Endodermal cell (in vitro differentiated cells): Measurements from ENCODE around the gene TMEM101. TPM values are rescaled to one million over a fixed set of nuclear protein-coding genes. Genes with fewer than 3 reads are reported as not detected.
A peak's percentile ranks its signal among the peaks of the same experiment; 100 is the strongest.

ENCODE experiments used
- DNase-seq: peaks from one replicate; pipeline ENCODE4 v3.0.0-alpha.2; 2017
- H3K27ac ChIP-seq: 2 replicates; pipeline ENCODE4 v1.5.1; 2013; ENCODE audit warnings: mild to moderate bottlenecking, low read depth, low read length, moderate library complexity
- H3K27me3 ChIP-seq: 2 replicates; pipeline ENCODE4 v1.6.1; 2013; ENCODE audit warnings: mild to moderate bottlenecking, low read length, moderate library complexity; ENCODE audit not compliant: insufficient read depth, control insufficient read depth, poor library complexity, severe bottlenecking
- H3K36me3 ChIP-seq: 2 replicates; pipeline ENCODE4 v1.7.0; 2013; ENCODE audit warnings: mild to moderate bottlenecking, low read length, moderate library complexity; ENCODE audit not compliant: control insufficient read depth, insufficient read depth
- H3K4me1 ChIP-seq: one replicate; pipeline ENCODE4 v1.7.0; 2013; ENCODE audit warnings: low read length; ENCODE audit not compliant: control insufficient read depth, insufficient read depth
- H3K4me3 ChIP-seq: 2 replicates; pipeline ENCODE4 v1.5.1; 2013; ENCODE audit warnings: mild to moderate bottlenecking, low read length, moderate library complexity
- H3K9ac ChIP-seq: 2 replicates; pipeline ENCODE4 v1.6.1; 2013; ENCODE audit warnings: mild to moderate bottlenecking, low read length, moderate library complexity; ENCODE audit not compliant: poor library complexity, severe bottlenecking; ENCODE audit errors: extremely low read depth
- H3K9me3 ChIP-seq: 2 replicates; pipeline ENCODE4 v1.6.1; 2013; ENCODE audit warnings: mild to moderate bottlenecking, low read length, moderate library complexity; ENCODE audit not compliant: control insufficient read depth
- H3K27ac Mint-ChIP-seq: 2 replicates; pipeline ENCODE4 v1.8.0; 2020; ENCODE audit warnings: mixed read lengths
- H3K27me3 Mint-ChIP-seq: 2 replicates; pipeline ENCODE4 v1.8.0; 2021; ENCODE audit warnings: mild to moderate bottlenecking, mixed read lengths; ENCODE audit not compliant: insufficient read depth
- H3K36me3 Mint-ChIP-seq: 2 replicates; pipeline ENCODE4 v1.8.0; 2020; ENCODE audit warnings: low read depth, mixed read lengths
- H3K4me1 Mint-ChIP-seq: 2 replicates; pipeline ENCODE4 v1.8.0; 2020; ENCODE audit warnings: mixed read lengths
- H3K4me3 Mint-ChIP-seq: 2 replicates; pipeline ENCODE4 v1.8.0; 2020; ENCODE audit warnings: mild to moderate bottlenecking, moderate library complexity, mixed read lengths
- H3K9me3 Mint-ChIP-seq: 2 replicates; pipeline ENCODE4 v1.8.0; 2020; ENCODE audit warnings: mild to moderate bottlenecking, mixed read lengths
- WGBS, 2 experiments: methylation state at CpG; one replicate each; pipeline versions ENCODE4 v1.1.5 to v1.1.7; 2013; ENCODE audit warnings: missing lambda C conversion rate in 2 of 2, mixed read lengths in 1 of 2; ENCODE audit not compliant: insufficient coverage in 1 of 2, insufficient read length in 1 of 2; 5-methylcytosine and 5-hydroxymethylcytosine counted together
- total RNA-seq, 2 donors: library from RNA; stranded (reverse); fragmentation: NEBNext Ultra II Directional in 1 of 2; extraction: Animal tissue kit (Norgen Biotek cat#: 25700) in 1 of 2; gene quantifications; 2 replicates in 1 of 2; 3 replicates in 1 of 2; pipeline ENCODE4 v1.2.1, GENCODE V29; 2021
- TF ChIP-seq, protein P1 (sequence below): fragments of 200-600 bp; sonication (generic); conservative IDR thresholded peaks from 2 replicates; pipeline ENCODE4 v1.5.0; 2021; ENCODE audit warnings: antibody characterized with exemption, mild to moderate bottlenecking

Gene TMEM101
- total RNA-seq, 2 donors from 2014 or later, result 27.2 to 27.7 TPM

GRCh38 chr17:44004077-44004760 lies 10.5 kb downstream of the TMEM101 start, which contains the start of gene NAGS:
TSS of gene NAGS (plus strand) at chr17:44004622. CDS start at chr17:44004664, 42 bp downstream.
- peaks cover 6% of the 10 kb centered on the region for H3K4me1 ChIP-seq
- H3K9ac ChIP-seq, result no peak within 1 kb of the TSS
- Mint-ChIP-seq H3K36me3 (no peaks in the 10 kb centered on the region), H3K9me3 (no peaks in the 10 kb centered on the region), H3K4me3 (peak within 1 kb of the TSS; percentile 49), H3K27me3 (peaks cover 54% of the 10 kb centered on the region), H3K4me1 (peaks cover 14% of the 10 kb centered on the region), H3K27ac (no peak within 1 kb of the TSS)
- no peaks in the 10 kb centered on the region for H3K9me3 ChIP-seq
- TF ChIP-seq, protein P1, sequence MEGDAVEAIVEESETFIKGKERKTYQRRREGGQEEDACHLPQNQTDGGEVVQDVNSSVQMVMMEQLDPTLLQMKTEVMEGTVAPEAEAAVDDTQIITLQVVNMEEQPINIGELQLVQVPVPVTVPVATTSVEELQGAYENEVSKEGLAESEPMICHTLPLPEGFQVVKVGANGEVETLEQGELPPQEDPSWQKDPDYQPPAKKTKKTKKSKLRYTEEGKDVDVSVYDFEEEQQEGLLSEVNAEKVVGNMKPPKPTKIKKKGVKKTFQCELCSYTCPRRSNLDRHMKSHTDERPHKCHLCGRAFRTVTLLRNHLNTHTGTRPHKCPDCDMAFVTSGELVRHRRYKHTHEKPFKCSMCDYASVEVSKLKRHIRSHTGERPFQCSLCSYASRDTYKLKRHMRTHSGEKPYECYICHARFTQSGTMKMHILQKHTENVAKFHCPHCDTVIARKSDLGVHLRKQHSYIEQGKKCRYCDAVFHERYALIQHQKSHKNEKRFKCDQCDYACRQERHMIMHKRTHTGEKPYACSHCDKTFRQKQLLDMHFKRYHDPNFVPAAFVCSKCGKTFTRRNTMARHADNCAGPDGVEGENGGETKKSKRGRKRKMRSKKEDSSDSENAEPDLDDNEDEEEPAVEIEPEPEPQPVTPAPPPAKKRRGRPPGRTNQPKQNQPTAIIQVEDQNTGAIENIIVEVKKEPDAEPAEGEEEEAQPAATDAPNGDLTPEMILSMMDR, result no peak
- peaks cover 3% of the 10 kb centered on the region for H3K36me3 ChIP-seq
- peaks cover 45% of the 10 kb centered on the region for H3K27me3 ChIP-seq
- peak within 1 kb of the TSS; percentile 53 for H3K4me3 ChIP-seq
- no peak within 1 kb of the TSS for H3K27ac ChIP-seq
- WGBS, 2 experiments, result 10% methylated on average over 25 of the region's 25 CpGs; no CpG with 5 or more reads in 1 of the 2 experiments
- peak; percentile 89 for DNase-seq

DNA sequence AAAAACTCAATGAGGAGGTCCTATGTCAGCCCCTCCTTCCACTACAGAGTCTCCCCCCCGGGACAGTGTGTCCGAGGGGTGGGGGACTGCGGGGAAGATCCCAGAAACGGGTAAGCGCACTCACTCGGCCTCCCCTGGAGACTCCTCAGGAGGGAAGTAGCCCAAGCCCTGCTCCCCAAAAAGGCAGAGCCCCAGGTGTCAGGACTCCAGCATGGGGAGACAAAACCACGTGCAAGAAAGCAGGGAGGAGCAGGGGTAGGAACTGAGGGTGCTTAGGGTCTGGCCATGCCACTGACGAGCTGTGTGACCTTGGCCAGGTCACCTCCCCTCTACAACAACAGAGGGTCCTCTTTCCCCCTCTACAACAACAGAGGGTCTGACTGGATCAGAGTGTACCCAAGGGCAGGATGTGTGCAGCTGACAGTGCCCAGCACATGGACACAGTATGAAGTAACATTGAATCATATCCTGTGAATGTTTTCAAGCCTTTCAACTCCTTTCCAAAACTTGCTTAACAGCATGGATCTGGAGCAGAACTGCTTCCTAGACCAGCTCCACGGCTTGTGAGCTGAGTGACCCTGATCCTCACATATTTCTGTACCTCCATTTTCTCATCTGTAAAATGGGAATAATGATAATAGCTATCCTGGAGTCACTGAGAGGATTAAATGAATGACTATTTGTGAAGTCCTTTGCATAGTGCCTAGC lies 12.5 kb downstream of the TMEM101 start:
- WGBS, 2 experiments, result 81 to 83% methylated on average over 3 to 9 of the region's 9 CpGs
- Mint-ChIP-seq H3K4me3 (no peak overlapping the region), H3K27me3 (peaks cover 57% of the 10 kb centered on the region)

DNA sequence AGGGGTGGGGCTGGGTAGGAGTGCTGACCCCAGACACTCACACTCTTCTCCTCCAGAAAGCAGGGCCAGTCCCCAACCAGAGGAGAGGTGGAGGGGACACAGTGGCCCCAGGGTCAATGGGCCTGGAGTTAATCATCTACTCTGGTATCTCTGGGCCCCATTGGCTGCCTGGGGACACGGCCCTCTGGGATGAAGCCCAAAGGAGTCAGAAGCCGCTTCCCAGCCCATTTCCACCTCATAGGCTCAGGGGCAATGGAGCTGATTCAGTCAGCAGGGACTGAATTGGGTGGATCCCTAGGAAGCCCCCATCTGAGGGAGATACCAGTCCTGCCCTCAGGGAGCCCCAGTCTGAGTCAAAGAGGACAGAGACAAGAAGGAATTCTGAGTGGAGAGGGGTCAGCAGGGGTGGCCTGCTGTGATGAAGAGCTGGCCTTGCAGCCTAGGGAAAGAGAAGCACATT lies 13.3 kb downstream of the TMEM101 start:
- no peak overlapping the region for H3K9ac ChIP-seq
- peaks cover 55% of the 10 kb centered on the region for H3K27me3 Mint-ChIP-seq

More for the DNA sequence above, 12.5 kb downstream of the TMEM101 start:
- Mint-ChIP-seq H3K4me1 (peaks cover 5% of the 10 kb centered on the region), H3K9me3 (no peaks in the 10 kb centered on the region), H3K36me3 (no peaks in the 10 kb centered on the region), H3K27ac (no peak overlapping the region)
- H3K9me3 ChIP-seq, result no peaks in the 10 kb centered on the region
- H3K27ac ChIP-seq, result no peak overlapping the region
- H3K4me1 ChIP-seq, result no peaks in the 10 kb centered on the region
- no peak for DNase-seq
- TF ChIP-seq, protein P1, result no peak
- H3K9ac ChIP-seq, result no peak overlapping the region
- H3K27me3 ChIP-seq, result peaks cover 45% of the 10 kb centered on the region
- no peak overlapping the region for H3K4me3 ChIP-seq
- H3K36me3 ChIP-seq, result no peaks in the 10 kb centered on the region

More for the DNA sequence above, 13.3 kb downstream of the TMEM101 start:
- peaks cover 5% of the 10 kb centered on the region for H3K4me1 Mint-ChIP-seq
- TF ChIP-seq, protein P1, result no peak
- no peak overlapping the region for H3K27ac Mint-ChIP-seq
- Histone ChIP-seq H3K9me3 (no peaks in the 10 kb centered on the region), H3K4me3 (no peak overlapping the region), H3K27ac (no peak overlapping the region), H3K27me3 (peaks cover 45% of the 10 kb centered on the region), H3K4me1 (no peaks in the 10 kb centered on the region), H3K36me3 (no peaks in the 10 kb centered on the region)
- H3K4me3 Mint-ChIP-seq, result no peak overlapping the region
- no peak for DNase-seq
- H3K9me3 Mint-ChIP-seq, result no peaks in the 10 kb centered on the region
- 90 to 100% methylated on average over 2 of the region's 2 CpGs for WGBS, 2 experiments
- no peaks in the 10 kb centered on the region for H3K36me3 Mint-ChIP-seq
